GM21576 (cell line): Measurements from ENCODE around the gene TRIM29.
"Not testable (repeated sequence)": the region's sequence is repeated elsewhere in the genome, so short reads cannot be mapped to it uniquely, and the experiment has no call there.

Experiments
- ATAC-seq: cut with Tn5 transposase; IDR thresholded peaks from one replicate; pipeline ENCODE4 v1.9.1; 2021; ENCODE audit warnings: mild to moderate bottlenecking, moderate library complexity; ENCODE audit not compliant: unreplicated experiment

Gene TRIM29

GRCh38 chr11:120137611-120138521 is at the start of gene TRIM29:
TRIM29 (minus strand) TSS chr11:120138113; CDS start chr11:120138031, 82 bp downstream.
- ATAC-seq, result no peak

- ATAC-seq, result no peak
These were observed 49.1 kb upstream of the TRIM29 start for GRCh38 chr11:120186774-120187591.

GRCh38 chr11:120186456-120186773 is 48.5 kb upstream of the TRIM29 start:
- ATAC-seq, result no peak

DNA sequence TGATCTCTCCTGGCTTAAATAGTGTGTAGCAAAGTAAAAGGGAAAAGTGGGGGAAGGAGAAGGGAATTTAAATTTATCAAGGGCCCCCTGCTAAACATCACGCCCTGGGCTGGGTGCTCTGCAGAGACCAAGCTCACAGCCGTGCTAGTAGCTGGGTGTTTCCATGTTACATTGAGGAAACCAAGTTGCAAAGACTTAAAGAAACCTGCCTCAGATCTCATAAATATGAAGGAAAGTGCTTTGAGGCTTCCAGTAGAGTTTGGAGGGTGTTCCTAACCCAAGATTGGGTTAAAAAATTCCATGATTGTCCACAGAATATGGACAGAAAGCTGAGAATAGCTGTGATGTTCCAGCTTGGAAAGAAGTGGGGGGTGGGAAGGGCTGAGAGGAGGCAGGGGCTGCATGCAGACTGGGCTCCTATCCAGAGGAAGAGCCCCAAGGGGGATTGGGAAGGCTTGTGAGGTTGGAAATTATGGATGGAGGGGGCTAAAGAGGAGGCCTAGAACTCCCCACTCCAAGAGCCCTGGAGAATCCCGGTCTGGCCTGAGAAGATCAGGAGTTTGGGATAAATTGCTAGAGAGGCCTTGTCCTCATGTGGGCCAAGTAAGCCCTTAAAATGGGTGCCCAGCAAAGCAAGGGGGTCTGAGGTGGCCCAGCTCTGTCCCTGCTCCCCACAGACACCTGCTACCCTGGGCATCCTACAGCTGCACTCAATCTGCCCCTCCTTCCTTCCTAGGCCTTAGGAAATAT is 48.0 kb upstream of the TRIM29 start:
- no peak for ATAC-seq

- no peak for ATAC-seq
These were observed 47.2 kb upstream of the TRIM29 start for GRCh38 chr11:120184946-120185705.

- ATAC-seq, result no peak
These were observed 46.5 kb upstream of the TRIM29 start for GRCh38 chr11:120184371-120184945.

DNA sequence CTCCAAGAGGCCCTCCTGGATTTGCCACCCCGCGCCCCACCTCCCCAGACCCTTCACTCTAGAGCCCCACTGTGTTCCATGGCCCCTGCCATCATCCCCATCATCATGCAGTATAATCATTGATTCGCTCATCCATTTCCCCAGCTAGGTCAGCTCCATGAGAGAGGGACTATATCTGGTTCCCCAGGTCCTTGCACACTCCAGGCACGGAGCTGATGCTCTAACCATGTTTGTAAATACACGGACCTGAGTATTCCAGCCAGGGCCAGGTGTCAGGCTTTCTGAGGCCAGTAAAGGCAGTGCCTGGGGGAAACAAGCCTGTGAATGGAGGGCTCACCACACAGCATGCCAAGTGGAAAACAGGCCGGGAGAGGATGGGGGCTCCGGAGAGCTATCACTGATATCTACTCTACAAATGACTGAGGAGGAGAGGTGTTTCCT is 45.8 kb upstream of the TRIM29 start:
- no peak for ATAC-seq

DNA sequence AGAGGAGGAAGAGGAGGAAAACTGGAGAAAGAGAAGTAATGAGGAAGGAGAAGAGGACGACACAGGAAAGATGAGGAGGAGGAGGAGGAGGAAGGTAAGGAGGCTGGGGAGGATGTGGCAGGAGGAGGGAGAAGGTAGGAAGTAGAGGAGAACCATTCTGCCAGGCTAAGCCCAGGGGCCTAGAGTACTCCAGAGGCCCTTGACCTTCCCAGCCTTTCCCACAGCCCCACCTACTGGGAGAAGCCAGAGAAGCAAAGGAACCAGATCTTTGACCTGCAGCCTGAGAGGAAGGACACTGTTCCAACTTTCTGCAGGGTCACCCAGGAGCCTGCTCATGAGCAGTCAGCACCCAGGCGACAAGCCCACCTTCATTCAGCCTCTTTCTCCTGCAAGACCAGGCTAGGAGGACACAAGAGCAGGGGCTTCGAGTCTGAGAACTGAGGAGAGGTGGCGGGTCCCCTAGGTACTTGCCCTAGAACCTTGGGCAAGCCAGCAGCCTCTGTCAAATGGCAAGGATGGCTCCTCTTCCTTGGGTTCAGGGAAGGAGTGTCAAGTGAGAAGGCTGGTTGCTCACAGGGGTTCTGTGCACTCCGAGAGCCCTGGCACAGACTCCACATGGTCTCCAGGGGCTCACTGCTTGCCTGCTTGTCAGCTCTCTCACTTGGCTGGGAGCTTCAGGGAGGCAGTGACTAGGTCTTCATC is 45.0 kb upstream of the TRIM29 start:
- no peak for ATAC-seq

GRCh38 chr11:120182372-120182771 is 44.5 kb upstream of the TRIM29 start:
- no peak for ATAC-seq

- ATAC-seq, result no peak
These were observed 43.6 kb upstream of the TRIM29 start for GRCh38 chr11:120181376-120181975.

DNA sequence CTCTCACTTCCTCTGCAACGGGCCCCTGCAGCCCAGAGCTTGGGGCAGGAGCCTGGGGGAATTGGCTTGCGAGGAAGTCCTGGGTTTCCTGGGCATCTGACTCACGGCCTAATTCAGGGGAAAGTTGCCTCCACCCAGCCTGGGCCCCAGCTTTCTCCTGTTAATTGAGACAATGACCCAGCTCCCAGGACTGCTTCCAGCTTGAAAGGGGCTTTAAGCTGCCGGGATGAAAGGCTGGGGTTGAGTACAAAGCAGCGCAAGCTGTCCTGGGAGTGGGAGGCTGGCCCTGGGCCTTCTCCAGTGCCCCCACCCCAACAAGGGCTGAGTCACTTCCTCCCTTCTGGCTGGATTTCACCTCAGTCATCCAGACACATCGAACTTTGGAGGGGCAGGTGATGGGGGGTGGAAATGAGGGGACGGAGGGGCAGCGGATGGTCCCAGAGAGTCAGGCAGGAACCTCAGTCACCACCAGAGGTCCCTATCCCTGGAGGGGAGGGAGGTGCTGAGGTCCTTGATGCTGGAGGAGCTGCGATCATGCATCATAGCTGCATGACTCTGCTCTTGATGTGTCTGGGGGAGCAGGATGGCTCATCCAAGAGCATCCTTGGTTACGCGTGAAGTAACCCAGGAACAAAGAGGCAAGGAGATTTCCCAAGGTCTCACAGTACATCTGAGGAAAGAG is 42.8 kb upstream of the TRIM29 start:
- no peak for ATAC-seq

DNA sequence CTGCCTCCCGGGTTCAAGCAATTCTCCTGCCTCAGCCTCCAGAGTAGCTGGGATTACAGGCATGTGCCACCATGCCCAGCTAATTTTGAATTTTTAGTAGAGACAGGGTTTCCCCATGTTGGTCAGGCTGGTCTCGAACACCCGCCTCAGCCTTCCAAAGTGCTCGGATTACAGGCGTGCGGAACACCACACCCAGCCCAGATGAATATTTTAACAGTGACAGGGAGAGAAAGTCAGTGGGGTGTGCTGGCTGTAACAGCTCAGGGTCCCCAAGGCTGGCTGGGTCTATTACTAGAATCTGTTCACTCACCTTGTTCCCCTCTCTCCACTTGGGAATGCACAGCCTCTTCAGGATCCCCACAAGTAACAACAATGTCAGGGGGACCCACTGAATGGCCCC is 42.1 kb upstream of the TRIM29 start:
- ATAC-seq, result not testable (repeated sequence)

DNA sequence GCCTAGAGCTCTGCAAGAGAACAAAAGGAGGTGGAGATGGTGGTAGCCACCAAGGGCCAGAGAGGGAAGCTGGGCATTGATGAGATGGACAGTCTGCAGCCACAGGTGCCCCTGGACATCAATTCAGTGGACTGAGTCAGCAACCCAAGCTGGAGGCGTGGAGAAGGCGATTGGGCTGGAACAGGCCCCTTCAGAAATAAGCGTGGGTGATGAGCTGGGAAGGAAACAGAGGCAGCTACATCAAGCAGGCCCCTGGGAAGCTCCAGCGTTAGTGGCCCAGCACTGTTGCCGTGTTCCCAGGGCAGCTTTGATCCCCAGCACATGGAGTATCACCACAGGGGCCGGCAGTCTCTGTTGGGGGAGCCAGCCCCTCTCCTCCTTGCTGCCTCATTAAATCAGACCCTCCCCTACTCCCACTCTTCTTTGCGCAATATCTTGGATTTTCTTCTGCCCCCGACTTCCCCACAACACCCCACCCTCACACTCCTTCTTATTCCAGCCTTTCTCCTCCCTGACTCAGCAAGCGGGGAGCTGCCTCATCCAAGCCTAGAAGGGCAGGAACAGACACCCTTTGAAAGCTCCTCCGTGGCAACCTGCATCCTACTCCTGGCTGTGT is 41.3 kb upstream of the TRIM29 start:
- ATAC-seq, result no peak

GRCh38 chr11:120178561-120179056 is 40.7 kb upstream of the TRIM29 start:
- ATAC-seq, result no peak

- ATAC-seq, result no peak
These were observed 37.0 kb upstream of the TRIM29 start for GRCh38 chr11:120174866-120175265.

GRCh38 chr11:120173807-120174206 is 35.9 kb upstream of the TRIM29 start:
- no peak for ATAC-seq

- ATAC-seq, result no peak
These were observed 35.2 kb upstream of the TRIM29 start for GRCh38 chr11:120173019-120173705.
